Common myeloid progenitor, CD34-positive (primary cell): ENCODE data around the gene TACO1.

Experiments used
- CTCF ChIA-PET: fragments of 350-600 bp; sonication (Branson Sonifier 250); formaldehyde crosslinking; loops from one replicate; lab custom pipeline; 2021; ENCODE audit warnings: antibody characterized with exemption; lab: Charles Lee
- POLR2A ChIA-PET: fragments of 350-600 bp; sonication (Branson Sonifier 250); formaldehyde crosslinking; loops from one replicate; lab custom pipeline; 2021; ENCODE audit warnings: antibody characterized with exemption; lab: Charles Lee
- DNase-seq, 3 donors: peaks; one replicate each; pipeline versions ENCODE4 v3.0.0 to v3.0.0-alpha.2; 2013
- H3K27ac ChIP-seq, 2 experiments: 1 replicate in 1 of 2; 2 replicates in 1 of 2; pipeline ENCODE4 v1.7.0; 2013; ENCODE audit warnings: inconsistent platforms in 2 of 2, low read length in 2 of 2, mild to moderate bottlenecking in 2 of 2, low read depth in 1 of 2, moderate library complexity in 1 of 2; ENCODE audit not compliant: severe bottlenecking in 2 of 2, insufficient read depth in 1 of 2, poor library complexity in 1 of 2
- H3K27me3 ChIP-seq, 5 experiments: replicated peaks in 2 of 5; 1 replicate in 3 of 5; 2 replicates in 2 of 5; pipeline versions ENCODE4 v1.6.1 to v1.7.0; 2013; ENCODE audit warnings: low read length in 4 of 5, mild to moderate bottlenecking in 2 of 5, moderate library complexity in 2 of 5, inconsistent platforms in 1 of 5; ENCODE audit not compliant: insufficient read depth in 5 of 5, control insufficient read depth in 4 of 5
- H3K36me3 ChIP-seq, 4 experiments: 1 replicate in 2 of 4; 2 replicates in 2 of 4; pipeline versions ENCODE4 v1.6.1 to v1.7.0; 2013; ENCODE audit warnings: low read length in 3 of 4, control low read depth in 1 of 4, mild to moderate bottlenecking in 1 of 4; ENCODE audit not compliant: control insufficient read depth in 4 of 4, insufficient read depth in 4 of 4
- H3K4me1 ChIP-seq, 4 experiments: 1 replicate in 3 of 4; 2 replicates in 1 of 4; pipeline versions ENCODE4 v1.6.1 to v1.7.1; 2013; ENCODE audit warnings: low read length in 3 of 4, mild to moderate bottlenecking in 3 of 4, control low read depth in 1 of 4, inconsistent platforms in 1 of 4, moderate library complexity in 1 of 4; ENCODE audit not compliant: control insufficient read depth in 4 of 4, insufficient read depth in 4 of 4; ENCODE audit errors: control extremely low read depth in 1 of 4
- H3K4me3 ChIP-seq, 7 experiments: 1 replicate in 4 of 7; 2 replicates in 3 of 7; pipeline versions ENCODE4 v1.5.1 to v1.7.0; 2013; ENCODE audit warnings: mild to moderate bottlenecking in 7 of 7, low read length in 6 of 7, moderate library complexity in 6 of 7, inconsistent platforms in 2 of 7, low read depth in 2 of 7, control low read depth in 1 of 7; ENCODE audit not compliant: insufficient read depth in 4 of 7, control insufficient read depth in 1 of 7; ENCODE audit errors: extremely low read depth in 1 of 7
- H3K9me3 ChIP-seq, 5 experiments: 1 replicate in 4 of 5; 2 replicates in 1 of 5; pipeline versions ENCODE4 v1.6.1 to v1.7.1; 2013; ENCODE audit warnings: low read length in 4 of 5, mild to moderate bottlenecking in 2 of 5, inconsistent platforms in 1 of 5, low read depth in 1 of 5, moderate library complexity in 1 of 5; ENCODE audit not compliant: control insufficient read depth in 4 of 5, insufficient read depth in 2 of 5; ENCODE audit errors: control extremely low read depth in 1 of 5
- WGBS: methylation state at CpG from one replicate; pipeline ENCODE4 v1.1.5; 2013; ENCODE audit not compliant: insufficient coverage; 5-methylcytosine and 5-hydroxymethylcytosine counted together

Gene TACO1

DNA sequence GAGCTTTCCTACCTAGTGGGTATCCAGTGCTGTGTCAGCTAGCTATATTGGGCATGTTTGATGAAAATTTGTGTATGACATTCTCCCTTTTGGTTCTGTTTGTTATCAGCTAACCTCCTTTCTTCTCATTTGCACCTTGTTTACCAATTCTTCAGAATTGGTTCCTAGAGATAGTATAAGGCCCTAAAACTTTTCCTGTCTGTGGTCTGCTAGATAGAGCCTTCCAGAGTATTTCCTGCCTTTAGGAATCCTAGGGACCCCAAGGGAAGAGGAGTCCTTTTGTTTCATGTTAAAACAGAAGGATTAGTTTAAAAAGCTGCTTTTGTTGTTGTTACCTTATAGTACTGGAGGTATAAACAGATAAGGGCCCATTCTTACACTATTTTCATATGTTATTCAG, 33.0 kb downstream of the TACO1 start:
- peaks cover 16 to 34% (median 23%) of the 10 kb centered on the region in 4 experiments for H3K4me1 ChIP-seq
- POLR2A ChIA-PET = interaction anchor here (0.6 to 1.3 kb wide), 4 partner anchors 32 to 981 kb away, joined by 3 to 6 read pairs (median 4); no protein-coding TSS in a partner anchor
- peaks cover 10 to 43% (median 26%) of the 10 kb centered on the region in 4 experiments for H3K36me3 ChIP-seq
- H3K9me3 ChIP-seq = no peaks in the 10 kb centered on the region
- H3K27ac ChIP-seq = peak overlapping the region; percentile 36 to 69
- peak overlapping the region in 2 of 7 experiments; percentile 33 to 51 for H3K4me3 ChIP-seq
- CTCF ChIA-PET = interaction anchor here (0.8 to 1.6 kb wide), 3 partner anchors 11 to 60 kb away, joined by 3 to 8 read pairs (median 4); no protein-coding TSS in a partner anchor
- no peak for DNase-seq
- no peaks in the 10 kb centered on the region for H3K27me3 ChIP-seq

DNA sequence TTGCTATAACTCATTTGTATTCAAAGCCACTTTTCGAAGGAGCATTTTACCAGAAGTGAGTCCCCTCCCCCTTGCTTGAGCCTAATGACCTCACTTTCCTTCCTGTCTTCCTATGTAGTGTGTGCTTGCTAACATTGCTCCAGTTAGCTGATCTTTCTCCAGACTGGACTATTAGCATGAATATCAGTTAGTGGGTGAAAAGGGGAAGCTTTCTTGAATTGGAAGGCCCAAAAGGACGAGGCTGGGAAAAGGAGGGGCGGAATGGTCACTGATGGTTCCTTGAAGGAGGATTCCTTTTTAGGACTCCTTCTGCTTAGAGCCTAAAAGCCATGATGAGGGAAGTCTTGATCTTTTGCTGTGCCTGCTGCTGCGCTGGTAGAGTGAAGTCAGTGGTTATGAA, 33.5 kb downstream of the TACO1 start:
- peak overlapping the region in 2 of 7 experiments; percentile 33 to 51 for H3K4me3 ChIP-seq
- peak in 2 of 3 donors; percentile 52 to 53 for DNase-seq
- no peaks in the 10 kb centered on the region for H3K27me3 ChIP-seq
- H3K9me3 ChIP-seq = no peaks in the 10 kb centered on the region
- peaks cover 16 to 32% (median 22%) of the 10 kb centered on the region in 4 experiments for H3K4me1 ChIP-seq
- H3K36me3 ChIP-seq = peaks cover 10 to 47% (median 27%) of the 10 kb centered on the region in 4 experiments
- CTCF ChIA-PET = interaction anchor here (0.8 to 1.6 kb wide), 4 partner anchors 11 to 60 kb away, joined by 3 to 8 read pairs (median 4); no protein-coding TSS in a partner anchor
- WGBS = 39% methylated on average over 4 of the region's 4 CpGs
- POLR2A ChIA-PET = interaction anchor here (0.5 to 1.3 kb wide), 4 partner anchors 32 to 982 kb away, joined by 3 to 6 read pairs (median 4); no protein-coding TSS in a partner anchor
- H3K27ac ChIP-seq = peak overlapping the region; percentile 36 to 69

- CTCF ChIA-PET = interaction anchor here (1.2 to 1.8 kb wide), 3 partner anchors 10 to 26 kb away, joined by 3 to 5 read pairs (median 4); no protein-coding TSS in a partner anchor
- H3K27ac ChIP-seq = peak overlapping the region in 1 of 2 experiments; percentile 69
- no CpG with 5 or more reads among the region's 1 CpG for WGBS
Measured at GRCh38 chr17:63634816-63635215, 34.1 kb downstream of the TACO1 start.

GRCh38 chr17:63635290-63635689, 34.6 kb downstream of the TACO1 start:
- Histone ChIP-seq H3K4me1 (peaks cover 16 to 31% (median 21%) of the 10 kb centered on the region in 4 experiments), H3K4me3 (no peak overlapping the region), H3K9me3 (no peaks in the 10 kb centered on the region), H3K27ac (no peak overlapping the region), H3K27me3 (no peaks in the 10 kb centered on the region), H3K36me3 (peaks cover 10 to 49% (median 27%) of the 10 kb centered on the region in 4 experiments)
- DNase-seq = no peak
- POLR2A ChIA-PET = no interaction called here
- no CpG with 5 or more reads among the region's 2 CpGs for WGBS
- CTCF ChIA-PET = interaction anchor here (0.9 to 1.8 kb wide), 6 partner anchors 10 to 209 kb away, joined by 3 to 5 read pairs (median 3); no protein-coding TSS in a partner anchor

More at GRCh38 chr17:63634816-63635215, 34.1 kb downstream of the TACO1 start:
- Histone ChIP-seq H3K27me3 (no peaks in the 10 kb centered on the region), H3K9me3 (no peaks in the 10 kb centered on the region), H3K4me1 (peaks cover 16 to 29% (median 21%) of the 10 kb centered on the region in 4 experiments), H3K4me3 (no peak overlapping the region), H3K36me3 (peaks cover 10 to 49% (median 27%) of the 10 kb centered on the region in 4 experiments)
- peak in 1 of 3 donors; percentile 15 for DNase-seq
- POLR2A ChIA-PET = interaction anchor here (1.3 kb wide), 1 partner anchor 60 kb away, joined by 3 read pairs; no protein-coding TSS in a partner anchor

- peaks cover 12 to 51% (median 27%) of the 10 kb centered on the region in 4 experiments for H3K36me3 ChIP-seq
- H3K9me3 ChIP-seq = no peaks in the 10 kb centered on the region
- whole genome bisulfite sequencing = 100% methylated on average over 1 of the region's 2 CpGs
- H3K4me1 ChIP-seq = peaks cover 14 to 34% (median 21%) of the 10 kb centered on the region in 4 experiments
- DNase-seq = no peak
- no peak overlapping the region for H3K4me3 ChIP-seq
- ChIA-PET POLR2A (no interaction called here), CTCF (interaction anchor here (0.7 to 1.8 kb wide), 6 partner anchors 9 to 210 kb away, joined by 3 to 5 read pairs (median 3); no protein-coding TSS in a partner anchor)
- no peaks in the 10 kb centered on the region for H3K27me3 ChIP-seq
- no peak overlapping the region for H3K27ac ChIP-seq
Measured at GRCh38 chr17:63635787-63636186, 35.1 kb downstream of the TACO1 start.

DNA sequence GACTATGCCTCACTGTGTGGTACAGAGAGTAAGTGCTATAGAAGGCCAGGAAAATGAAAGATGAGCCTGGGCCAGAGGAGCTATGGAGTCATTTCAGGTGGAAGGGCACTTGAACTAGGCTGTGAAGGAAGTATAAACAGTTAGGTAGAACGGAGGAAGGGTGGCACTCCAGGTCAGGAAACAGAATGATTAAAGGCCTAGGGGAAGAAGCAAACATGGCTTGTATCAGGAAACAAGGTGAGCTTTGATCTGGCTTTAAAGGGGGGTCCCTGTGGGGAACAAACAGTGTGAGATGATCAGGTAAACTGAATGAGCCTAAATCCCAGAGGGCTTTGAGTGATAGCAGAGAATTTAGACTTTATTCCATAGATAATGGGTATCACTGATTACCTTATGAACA, 38.4 kb downstream of the TACO1 start:
- H3K27ac ChIP-seq = no peak overlapping the region
- no peak overlapping the region for H3K4me3 ChIP-seq
- H3K27me3 ChIP-seq = no peaks in the 10 kb centered on the region
- peaks cover 14 to 39% (median 17%) of the 10 kb centered on the region in 4 experiments for H3K4me1 ChIP-seq
- WGBS = 75% methylated on average over 1 of the region's 1 CpG
- ChIA-PET CTCF (interaction anchor here (1.0 to 3.3 kb wide), 2 partner anchors 9 to 15 kb away, joined by 3 to 10 read pairs; no protein-coding TSS in a partner anchor), POLR2A (interaction anchor here (1.4 kb wide), 1 partner anchor 9 kb away, joined by 3 read pairs; no protein-coding TSS in a partner anchor)
- no peak for DNase-seq
- H3K9me3 ChIP-seq = no peaks in the 10 kb centered on the region
- peaks cover 12 to 48% (median 25%) of the 10 kb centered on the region in 4 experiments for H3K36me3 ChIP-seq
